Activated CD4-positive, alpha-beta T cell treated with anti-CD3 and anti-CD28 coated beads for 48 hours (primary cell): ENCODE data around the gene RPL35.

Experiments
- DNase-seq: peaks from one replicate; pipeline ENCODE4 v3.0.0-alpha.2; 2020

The RPL35 gene

GRCh38 chr9:124813501-124814163, 48.1 kb downstream of the RPL35 start:
- no peak for DNase-seq

DNA sequence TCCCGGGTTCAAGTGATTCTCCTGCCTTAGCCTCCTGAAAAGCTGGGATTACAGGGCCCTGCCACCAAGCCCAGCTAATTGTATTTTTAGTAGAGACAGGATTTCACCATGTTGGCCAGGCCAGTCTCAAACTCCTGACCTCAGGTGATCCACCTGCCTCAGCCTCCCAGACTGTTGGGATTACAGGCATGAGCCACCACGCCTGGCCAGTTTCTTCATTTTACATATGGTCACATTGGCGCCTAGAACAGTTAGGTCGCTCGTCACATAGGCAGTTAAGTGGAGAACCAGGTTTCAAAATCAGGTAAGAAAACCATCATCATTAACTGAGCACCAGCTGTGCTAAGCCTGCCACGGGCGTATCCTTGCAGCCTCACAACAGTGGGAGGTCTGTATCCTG, 48.7 kb downstream of the RPL35 start:
- DNase-seq: no peak

- DNase-seq: peak; percentile 30
Measured at GRCh38 chr9:124812441-124812876, 49.3 kb downstream of the RPL35 start.

- no peak for DNase-seq
Measured at GRCh38 chr9:124810663-124811355, 50.9 kb downstream of the RPL35 start.

DNA sequence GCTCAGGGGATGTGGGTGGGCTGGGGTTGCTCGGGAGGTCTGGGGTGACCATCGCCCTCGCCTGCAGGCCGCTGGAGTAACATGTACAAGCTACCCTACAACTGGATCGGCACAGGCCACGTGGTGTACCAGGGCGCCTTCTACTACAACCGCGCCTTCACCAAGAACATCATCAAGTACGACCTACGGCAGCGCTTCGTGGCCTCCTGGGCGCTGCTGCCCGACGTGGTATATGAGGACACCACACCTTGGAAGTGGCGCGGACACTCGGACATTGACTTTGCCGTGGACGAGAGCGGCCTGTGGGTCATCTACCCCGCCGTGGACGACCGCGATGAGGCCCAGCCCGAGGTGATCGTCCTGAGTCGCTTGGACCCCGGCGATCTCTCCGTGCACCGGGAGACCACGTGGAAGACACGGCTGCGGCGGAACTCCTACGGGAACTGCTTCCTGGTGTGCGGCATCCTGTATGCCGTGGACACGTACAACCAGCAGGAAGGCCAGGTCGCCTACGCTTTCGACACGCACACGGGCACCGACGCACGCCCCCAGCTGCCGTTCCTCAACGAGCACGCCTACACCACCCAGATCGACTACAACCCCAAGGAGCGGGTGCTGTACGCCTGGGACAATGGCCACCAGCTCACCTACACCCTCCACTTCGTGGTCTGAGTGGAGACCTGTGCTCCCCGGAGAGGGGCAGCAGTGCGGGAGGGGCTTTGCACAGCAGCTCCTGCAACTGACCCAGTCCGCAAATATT, 51.8 kb downstream of the RPL35 start:
- no peak for DNase-seq

- no peak for DNase-seq
Measured at GRCh38 chr9:124809211-124809610, 52.5 kb downstream of the RPL35 start.

DNA sequence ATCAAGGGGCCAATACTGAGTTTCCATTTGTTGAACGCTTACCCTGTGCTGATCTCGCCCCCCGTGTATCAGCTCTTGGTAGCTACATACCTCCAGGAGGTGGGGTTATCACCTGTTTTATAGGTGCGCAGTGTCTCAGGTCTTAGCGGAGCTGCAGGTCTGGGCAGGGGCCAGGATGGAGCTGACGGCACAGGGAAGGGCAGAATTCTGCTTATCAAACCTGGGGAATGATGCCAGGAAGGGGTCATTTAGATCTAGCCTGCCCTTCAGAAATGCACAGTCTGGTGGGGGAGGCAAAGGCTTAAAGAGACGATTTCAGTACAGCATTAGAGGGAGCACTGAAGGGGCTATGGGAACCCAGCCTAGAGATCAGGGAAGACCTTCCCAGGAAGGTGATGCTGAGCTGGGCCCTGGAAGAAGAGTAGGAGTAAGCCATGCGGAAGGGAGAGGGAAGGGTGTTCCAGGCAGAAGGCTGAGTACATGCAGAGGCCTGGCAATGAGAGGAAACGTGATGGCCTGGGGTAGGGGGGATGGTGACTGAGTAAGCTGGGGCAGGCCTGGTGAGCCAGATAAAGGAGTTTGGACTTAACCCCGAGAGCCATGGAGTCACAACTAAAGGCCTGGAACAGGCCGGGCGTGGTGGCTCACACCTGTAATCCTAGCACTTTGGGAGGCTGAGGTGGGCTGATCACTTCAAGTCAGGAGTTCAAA, 53.4 kb downstream of the RPL35 start:
- DNase-seq: no peak
